AG09319 (cell line): ENCODE measurements around the gene IGFN1.

Experiments used
- DNase-seq: peaks from one replicate; pipeline ENCODE4 v3.0.0-alpha.2; 2010; ENCODE audit warnings: low read depth; ENCODE audit errors: extremely low read depth
- TF ChIP-seq, protein P1 (sequence below): IDR thresholded peaks from 2 replicates; pipeline ENCODE4 v1.5.1; 2011; ENCODE audit warnings: low read depth, mild to moderate bottlenecking, inconsistent platforms, low read length, moderate library complexity

IGFN1 gene

DNA sequence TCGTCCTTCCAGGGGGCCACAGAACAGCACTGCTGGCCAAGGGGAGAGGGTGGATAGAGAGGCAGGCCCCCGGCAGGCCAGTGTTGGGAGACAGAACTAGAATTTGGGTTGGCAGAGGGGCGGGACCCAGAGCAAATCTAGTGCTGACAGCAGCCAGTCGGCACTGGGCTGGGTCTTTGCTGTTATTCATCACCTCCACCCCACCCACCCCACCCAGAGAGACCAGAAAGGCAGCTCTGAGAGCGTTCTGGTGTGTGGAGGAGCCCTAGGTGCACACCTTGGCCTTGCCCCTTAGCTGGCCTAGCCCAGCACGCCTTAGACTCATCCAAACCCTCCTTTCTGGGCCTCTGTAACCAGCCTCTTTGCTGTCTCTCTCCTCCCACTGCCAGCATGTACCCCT is 86.3 kb downstream of the IGFN1 start:
- no peak for DNase-seq
- TF ChIP-seq, protein P1, sequence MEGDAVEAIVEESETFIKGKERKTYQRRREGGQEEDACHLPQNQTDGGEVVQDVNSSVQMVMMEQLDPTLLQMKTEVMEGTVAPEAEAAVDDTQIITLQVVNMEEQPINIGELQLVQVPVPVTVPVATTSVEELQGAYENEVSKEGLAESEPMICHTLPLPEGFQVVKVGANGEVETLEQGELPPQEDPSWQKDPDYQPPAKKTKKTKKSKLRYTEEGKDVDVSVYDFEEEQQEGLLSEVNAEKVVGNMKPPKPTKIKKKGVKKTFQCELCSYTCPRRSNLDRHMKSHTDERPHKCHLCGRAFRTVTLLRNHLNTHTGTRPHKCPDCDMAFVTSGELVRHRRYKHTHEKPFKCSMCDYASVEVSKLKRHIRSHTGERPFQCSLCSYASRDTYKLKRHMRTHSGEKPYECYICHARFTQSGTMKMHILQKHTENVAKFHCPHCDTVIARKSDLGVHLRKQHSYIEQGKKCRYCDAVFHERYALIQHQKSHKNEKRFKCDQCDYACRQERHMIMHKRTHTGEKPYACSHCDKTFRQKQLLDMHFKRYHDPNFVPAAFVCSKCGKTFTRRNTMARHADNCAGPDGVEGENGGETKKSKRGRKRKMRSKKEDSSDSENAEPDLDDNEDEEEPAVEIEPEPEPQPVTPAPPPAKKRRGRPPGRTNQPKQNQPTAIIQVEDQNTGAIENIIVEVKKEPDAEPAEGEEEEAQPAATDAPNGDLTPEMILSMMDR, result no peak

GRCh38 chr1:201277441-201277840 is 86.8 kb downstream of the IGFN1 start:
- DNase-seq, result no peak
- TF ChIP-seq, protein P1, result no peak
